GM21529 (cell line): ENCODE data around the gene ZMYND8.
"Not testable (repeated sequence)": the region's sequence is repeated elsewhere in the genome, so short reads cannot be mapped to it uniquely, and the experiment has no call there.

ENCODE experiments used
- ATAC-seq: cut with Tn5 transposase; IDR thresholded peaks from one replicate; pipeline ENCODE4 v1.9.1; 2021; ENCODE audit not compliant: unreplicated experiment

The ZMYND8 gene

DNA sequence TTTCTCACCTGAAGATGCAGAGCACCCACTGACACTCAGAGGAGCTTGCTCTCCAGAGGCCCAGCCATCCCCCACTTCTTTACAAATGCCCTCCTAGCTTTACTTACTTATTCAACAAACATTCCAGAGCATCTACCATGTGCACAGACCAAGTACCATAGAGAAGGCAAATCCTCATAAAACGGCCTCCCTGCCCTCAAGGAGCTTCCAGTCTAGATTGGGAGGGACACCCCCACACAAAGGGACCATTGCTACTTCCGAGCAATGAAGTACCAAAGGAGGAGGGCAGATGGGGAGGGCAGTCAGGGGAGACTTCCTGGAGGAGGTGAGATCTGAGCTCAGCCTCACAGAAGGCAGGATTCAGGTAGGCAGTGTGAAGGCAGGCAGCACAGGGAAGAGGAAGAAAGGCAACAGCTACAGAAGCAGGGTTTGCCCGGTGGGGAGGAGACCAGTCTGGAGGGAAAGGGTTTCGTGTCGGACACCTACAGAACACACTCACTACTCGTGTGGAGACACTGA lies 108.0 kb downstream of the ZMYND8 start:
- no peak for ATAC-seq

DNA sequence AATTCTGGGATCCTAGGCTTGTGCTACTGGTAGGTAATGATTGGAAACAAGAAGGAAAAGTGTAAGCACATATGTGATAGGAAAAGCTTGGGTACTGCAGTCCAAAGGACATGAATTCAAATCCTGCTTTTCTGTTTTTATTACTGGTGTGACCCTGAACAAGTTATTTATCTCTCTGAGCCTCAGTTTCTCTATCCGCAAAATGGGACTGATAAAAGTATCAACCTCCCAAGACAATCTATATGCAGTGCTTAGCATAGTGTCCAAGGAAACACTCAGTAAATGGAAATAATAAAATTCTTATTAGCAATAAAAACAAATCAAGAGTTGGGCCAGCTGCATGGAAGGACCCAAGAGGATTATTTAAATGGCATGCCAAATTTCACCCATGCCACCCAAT lies 108.5 kb downstream of the ZMYND8 start:
- no peak for ATAC-seq

- ATAC-seq, result no peak
These were observed 110.3 kb downstream of the ZMYND8 start for GRCh38 chr20:47246061-47246777.

- not testable (repeated sequence) for ATAC-seq
These were observed 111.3 kb downstream of the ZMYND8 start for GRCh38 chr20:47245166-47245565.

GRCh38 chr20:47244451-47244850 lies 112.0 kb downstream of the ZMYND8 start:
- no peak for ATAC-seq

GRCh38 chr20:47243532-47244305 lies 112.8 kb downstream of the ZMYND8 start:
- ATAC-seq, result no peak

DNA sequence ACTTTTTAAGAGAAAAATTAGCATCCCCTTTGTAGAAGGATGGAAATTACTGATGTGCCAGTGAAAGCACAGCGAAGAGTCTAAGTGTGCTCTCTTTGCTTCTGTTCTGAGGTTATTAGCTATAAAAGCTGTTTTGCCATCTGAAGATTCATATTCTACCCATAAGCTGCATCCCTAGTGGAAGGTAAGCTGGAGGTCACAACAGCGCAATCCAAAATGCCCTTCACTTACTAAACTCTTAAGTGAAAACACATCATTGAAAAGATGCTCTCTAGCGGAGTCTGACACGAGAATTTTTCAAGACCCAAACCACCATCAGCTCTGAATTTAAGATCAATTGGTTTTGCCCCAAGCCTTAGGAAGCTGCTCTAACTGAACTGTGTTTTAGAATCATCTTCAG lies 113.5 kb downstream of the ZMYND8 start:
- no peak for ATAC-seq

- no peak for ATAC-seq
These were observed 115.1 kb downstream of the ZMYND8 start for GRCh38 chr20:47241345-47241781.

DNA sequence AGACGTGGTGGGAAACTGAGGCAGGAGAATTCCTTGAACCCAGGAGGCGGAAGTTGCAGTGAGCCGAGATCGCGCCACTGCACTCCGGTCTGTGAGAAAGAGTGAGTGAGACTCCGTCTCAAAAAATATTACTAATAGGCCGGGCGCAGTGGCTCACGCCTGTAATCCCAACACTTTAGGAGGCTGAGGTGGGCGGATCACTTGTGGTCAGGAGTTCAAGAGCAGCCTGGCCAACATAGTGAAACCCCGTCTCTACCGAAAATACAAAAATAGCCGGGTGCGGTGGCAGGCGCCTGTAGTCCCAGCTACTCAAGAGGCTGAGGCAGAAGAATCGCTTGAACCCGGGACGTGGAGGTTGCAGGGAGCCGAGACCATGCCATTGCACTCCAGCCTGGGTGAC lies 116.4 kb downstream of the ZMYND8 start:
- not testable (repeated sequence) for ATAC-seq

- ATAC-seq, result no peak
These were observed 116.8 kb downstream of the ZMYND8 start for GRCh38 chr20:47239719-47240067.

DNA sequence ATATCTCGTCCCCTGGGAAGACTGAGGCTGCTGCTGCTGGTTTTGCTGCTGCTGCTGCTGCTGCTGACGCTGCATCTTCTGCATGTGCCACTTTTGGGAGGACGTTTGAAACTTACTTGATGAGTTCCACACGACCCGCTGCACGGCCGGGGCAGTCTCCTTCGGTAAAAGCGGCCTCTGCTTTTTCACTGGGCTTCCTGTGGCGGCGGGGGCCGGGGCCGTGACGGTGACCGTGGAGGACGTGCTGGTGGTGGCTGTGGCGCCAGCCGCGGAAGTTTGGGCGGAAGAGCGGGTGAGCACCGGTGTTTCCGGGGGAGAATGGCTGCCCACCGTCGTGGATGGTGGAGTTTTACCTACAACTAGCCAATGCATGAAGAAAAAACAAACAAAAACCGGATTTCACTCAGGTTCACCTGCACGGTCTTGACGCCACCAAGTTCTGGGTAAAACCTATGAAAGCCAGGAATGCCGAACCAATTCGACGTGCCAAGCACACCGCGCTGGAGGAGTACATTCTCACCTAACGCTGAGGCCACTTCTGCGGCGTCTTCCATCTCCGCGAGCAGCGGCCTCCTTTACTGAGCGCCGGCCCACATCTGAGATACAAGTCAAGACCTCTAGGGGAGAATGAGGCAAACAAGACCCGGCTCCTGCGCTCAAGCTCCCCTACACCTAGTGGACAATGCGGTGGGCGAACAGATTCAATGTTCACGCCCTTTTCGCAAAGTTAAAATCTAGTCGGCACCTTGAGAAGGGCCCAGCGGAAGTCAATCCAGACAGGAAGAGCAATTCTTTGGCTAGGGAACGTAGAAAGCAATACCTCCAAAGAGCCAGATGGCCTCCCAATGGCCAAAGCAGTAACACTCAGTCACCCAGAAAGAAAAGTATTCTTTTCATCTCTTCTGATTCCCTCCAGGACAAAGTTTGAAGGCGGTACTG lies 117.5 kb downstream of the ZMYND8 start:
- no peak for ATAC-seq

DNA sequence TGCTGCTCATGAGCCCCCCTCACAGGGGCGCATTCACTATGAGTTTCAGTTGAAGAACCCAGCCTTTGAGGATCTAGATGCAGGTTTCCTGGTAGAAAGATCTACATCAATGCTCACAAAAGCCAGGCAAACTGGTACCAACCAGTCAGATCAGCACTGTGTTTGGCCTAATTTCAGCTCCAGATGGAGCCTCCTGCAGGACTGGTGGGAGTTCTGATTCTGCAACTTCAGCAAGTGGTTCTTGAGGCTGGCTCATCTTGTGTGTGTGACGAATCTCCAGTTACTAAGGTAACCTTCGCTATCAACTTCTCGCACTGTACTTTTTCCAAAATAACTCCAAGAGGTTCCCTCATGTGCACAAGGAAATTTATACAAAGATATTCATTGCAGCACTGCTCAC lies 118.8 kb downstream of the ZMYND8 start:
- ATAC-seq, result no peak

GRCh38 chr20:47236639-47236900 lies 119.9 kb downstream of the ZMYND8 start:
- ATAC-seq, result no peak

- no peak for ATAC-seq
These were observed 120.5 kb downstream of the ZMYND8 start for GRCh38 chr20:47235853-47236638.

GRCh38 chr20:47235111-47235510 lies 121.4 kb downstream of the ZMYND8 start:
- no peak for ATAC-seq

GRCh38 chr20:47233333-47234188 lies 122.9 kb downstream of the ZMYND8 start:
- no peak for ATAC-seq

- no peak for ATAC-seq
These were observed 124.0 kb downstream of the ZMYND8 start for GRCh38 chr20:47232518-47232917.

DNA sequence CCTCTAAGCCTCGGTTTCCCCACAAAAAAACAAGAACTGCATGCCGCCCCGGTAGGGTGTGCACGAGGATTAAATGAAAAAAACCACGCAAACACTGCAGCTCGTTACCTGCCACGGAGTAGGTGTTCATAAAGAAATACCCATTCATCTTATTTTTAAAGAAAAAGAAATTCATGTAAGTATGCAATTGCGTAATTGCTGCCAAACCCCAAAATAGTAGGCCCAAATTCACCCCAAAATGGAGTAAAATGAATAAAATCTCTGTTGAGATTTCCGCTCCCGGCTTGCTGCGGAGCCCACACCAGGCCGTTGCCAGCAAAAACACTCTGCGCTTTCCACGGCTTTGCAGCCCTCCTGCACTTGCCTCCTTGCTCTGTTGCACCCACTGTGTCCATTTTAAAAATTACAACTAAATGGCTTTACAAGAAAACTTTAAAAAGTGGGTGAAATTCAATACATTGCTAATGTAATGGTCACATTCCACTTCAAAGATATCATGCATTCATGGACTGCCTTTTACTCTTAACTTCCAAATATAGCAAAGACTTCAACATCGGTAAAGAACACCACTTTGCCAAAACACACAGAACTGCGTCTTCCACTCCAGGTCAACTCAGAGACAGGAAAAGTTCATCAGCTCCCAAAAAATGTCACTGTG lies 125.0 kb downstream of the ZMYND8 start:
- no peak for ATAC-seq

GRCh38 chr20:47230811-47231256 lies 125.7 kb downstream of the ZMYND8 start:
- ATAC-seq, result no peak
